GM21717 (cell line): ENCODE data around the gene SNX14.
"Not testable (repeated sequence)": the region's sequence is repeated elsewhere in the genome, so short reads cannot be mapped to it uniquely, and the experiment has no call there.

Experiments
- ATAC-seq: cut with Tn5 transposase; IDR thresholded peaks from one replicate; pipeline ENCODE4 v1.9.1; 2021; ENCODE audit warnings: mild to moderate bottlenecking, moderate library complexity; ENCODE audit not compliant: unreplicated experiment

SNX14 gene

DNA sequence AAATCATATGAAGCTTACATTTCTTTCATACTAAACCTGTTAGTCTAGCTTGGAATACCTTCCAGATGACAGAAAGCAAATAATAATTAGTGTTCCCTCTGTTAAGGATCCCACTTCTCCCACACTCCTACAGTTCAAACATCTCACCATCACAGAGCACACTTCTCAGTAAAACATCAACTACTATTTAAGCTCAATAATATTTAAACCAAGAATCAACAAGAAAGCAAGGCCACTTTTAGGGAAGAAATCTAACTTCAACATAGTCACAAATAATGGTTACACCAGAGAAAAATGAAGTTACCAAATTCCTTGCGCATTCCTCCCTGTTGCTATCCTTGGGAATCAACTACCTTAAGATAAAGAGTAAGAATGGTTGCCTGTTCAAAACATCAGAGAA lies 1.6 kb downstream of the SNX14 start:
- ATAC-seq, result no peak

DNA sequence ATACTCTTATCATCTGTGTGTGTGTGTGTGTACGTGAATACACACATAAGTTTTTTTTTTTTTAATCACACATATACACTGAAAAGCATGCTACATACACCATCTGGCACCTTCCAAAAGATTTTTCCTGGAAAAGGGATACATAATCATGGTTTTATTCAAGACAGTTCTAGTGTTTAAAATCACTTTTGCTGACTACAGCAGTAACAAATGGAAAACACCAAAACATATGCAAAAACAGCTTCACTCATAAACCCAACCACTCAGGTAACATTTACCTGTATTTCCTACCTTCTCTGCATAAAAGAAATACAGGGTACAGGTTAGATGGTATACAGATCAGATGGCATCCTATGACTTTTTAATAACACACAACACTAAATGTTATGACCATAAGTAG lies 2.5 kb downstream of the SNX14 start:
- no peak for ATAC-seq

DNA sequence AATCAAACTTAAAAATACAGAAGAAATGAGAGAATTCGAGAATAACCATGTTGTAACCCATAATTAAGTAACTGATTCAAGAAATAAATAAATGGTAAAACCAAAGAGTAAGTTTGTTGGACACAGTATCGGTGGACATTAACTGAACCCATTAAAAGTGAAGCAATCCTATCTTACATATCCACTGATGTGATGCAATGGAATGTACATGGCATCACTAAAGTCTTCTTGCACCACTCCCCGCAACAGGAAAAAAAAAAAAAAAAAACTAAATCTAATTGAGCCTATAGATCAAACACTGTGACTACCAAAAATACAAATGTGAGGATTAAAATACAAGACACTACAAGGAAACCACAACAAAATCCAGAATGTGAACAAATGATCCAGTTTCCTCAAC lies 7.9 kb downstream of the SNX14 start:
- no peak for ATAC-seq

DNA sequence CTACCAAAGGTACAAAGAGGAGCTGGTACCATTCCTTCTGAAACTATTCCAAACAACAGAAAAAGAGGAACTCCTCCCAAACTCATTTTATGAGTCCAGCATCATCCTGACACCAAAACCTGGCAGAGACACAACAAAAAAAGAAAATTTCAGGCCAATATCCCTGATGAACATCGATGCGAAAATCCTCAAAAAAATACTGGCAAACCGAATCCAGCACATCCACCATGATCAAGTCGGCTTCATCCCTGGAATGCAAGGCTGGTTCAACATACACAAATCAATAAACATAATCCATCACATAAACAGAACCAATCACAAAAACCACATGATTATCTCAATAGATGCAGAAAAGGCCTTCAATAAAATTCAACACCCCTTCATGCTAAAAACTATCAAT lies 10.8 kb downstream of the SNX14 start:
- not testable (repeated sequence) for ATAC-seq

DNA sequence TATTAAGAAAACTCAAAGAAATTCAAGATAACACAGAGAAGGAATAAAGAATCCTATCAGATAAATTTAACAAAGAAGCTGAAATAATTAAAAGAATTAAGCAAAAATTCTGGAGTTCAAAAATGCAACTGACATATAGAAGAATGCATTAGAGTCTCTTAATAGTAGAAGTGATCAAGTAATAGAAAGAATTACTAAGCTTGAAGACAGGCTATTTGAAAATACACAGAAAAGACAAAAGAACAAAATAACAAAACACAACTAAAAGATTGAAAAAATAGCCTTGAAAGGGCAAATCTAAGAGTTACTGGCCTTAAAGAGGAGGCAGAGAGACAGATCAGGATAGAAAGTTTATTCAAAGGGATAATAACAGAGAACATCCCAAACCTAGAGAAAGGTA lies 12.1 kb downstream of the SNX14 start:
- ATAC-seq, result no peak

DNA sequence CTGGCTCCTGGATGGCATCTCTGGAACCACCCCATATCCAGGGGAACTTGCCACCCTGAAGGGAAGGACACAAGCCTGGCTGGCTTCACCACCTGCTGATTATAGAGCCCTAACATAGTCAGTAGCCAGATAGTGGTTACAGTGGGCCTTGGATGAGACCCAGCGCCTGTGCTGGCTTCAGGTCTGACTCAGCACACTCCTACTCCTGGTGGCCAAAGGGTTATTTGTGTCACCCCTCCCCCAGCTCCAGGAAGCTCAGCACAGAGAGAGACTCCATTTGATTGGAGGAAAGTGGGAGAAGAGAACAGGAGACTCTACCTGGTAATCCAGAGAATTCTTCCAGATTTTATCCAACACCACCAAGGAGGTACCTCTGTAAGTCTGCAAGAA lies 12.8 kb downstream of the SNX14 start:
- peak; percentile 83 for ATAC-seq

DNA sequence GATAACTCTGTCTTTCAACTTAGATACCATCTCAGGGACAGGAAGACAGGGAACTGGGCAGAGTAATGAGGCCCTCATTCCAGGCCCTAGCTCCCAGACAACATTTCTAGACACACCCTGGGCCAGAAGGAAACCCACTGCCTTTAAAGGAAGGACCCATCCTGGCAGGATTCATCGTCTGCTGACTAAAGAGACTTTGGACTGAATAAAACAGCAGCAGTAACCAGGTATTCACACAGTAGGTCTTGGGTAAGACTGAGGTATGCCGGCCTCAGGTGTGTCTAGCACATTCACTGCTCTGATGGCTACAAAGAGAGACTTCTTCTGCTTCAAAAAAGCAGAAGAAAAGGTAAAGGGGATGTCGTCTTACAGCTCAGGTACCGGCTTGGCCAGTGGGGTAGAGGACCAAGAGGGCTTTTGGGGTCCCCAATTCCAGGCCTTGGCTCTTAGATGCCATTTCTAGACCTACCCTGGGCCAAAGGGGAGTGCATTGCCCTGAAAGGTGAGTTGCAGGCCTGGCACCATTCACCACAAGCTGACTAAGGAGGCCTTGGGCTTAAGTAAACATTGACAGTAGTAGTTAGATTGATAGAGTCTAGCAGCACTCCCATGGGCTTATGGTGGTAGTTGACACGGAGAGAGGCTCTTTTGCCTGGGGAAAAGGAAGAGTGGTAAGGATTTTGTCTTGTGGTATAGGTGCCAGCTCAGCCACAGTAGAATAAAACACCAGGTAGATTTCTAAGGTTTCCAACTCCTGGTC lies 13.4 kb downstream of the SNX14 start:
- ATAC-seq, result peak; percentile 24

DNA sequence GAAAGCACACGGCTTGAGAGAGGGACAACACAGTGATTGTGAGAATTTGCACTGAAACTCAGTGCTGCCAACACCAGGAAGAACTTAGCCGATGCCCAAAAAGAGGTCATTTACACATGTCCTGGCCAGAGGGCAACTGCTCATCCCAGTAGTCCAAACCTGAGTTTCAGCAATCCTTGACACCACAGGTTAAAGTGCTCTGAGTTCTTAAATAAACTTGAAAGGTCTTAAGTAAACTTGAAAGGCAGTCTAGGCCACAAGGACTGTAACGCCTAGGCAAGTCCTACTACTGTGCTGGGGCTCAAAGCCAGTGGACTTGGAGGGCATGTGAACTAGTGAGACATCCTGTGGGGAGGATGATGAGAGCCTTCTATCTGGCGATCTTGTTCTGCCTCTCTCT lies 14.1 kb downstream of the SNX14 start:
- no peak for ATAC-seq

DNA sequence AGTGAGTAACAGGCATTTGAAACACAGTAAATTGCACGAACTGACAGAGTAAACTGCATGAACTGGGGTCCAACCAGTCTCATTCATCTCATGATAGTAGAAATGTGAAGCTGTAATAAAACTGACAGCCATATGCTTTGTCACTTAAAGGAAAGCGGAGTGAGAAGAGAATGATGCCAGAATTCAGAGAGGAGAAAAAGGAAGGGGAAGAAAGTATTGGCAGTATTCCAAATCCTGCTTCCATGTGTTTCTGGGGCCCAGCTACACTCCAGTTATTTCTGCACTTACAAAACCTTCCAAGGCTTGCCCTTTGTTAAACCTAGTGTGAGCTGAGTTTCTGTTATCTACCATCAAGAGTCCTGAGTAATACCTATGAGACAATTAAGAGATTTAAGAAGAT lies 17.2 kb downstream of the SNX14 start:
- no peak for ATAC-seq

DNA sequence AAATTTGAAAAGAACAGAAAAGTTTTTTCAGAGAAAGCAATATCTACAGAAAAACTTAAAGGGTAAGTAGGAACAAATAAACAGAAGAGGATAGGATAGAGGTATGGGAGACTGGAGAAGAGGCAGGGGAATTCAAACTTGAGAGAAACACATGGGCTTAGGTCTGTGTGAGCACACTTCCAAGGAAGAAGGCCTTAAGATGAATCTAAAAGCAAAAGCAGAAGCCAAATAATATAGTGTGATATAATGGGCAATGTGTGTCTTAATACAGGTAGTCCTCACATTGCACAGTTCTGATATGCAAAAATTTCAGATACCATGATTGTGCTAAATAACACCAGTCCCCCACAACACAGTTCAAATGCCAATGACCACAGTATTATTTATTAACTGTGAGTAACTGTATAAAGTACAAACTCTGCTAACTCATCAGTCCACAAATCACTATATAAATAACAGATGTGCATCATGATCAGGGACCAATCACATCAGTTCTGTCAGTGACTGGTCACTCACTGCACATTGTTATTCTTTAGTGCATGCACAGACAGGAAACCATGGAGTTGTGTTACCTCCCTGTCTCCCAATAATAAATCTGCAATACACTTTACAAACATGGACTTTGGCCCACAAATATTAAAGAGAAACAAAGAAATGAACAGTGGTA lies 18.6 kb downstream of the SNX14 start:
- no peak for ATAC-seq

DNA sequence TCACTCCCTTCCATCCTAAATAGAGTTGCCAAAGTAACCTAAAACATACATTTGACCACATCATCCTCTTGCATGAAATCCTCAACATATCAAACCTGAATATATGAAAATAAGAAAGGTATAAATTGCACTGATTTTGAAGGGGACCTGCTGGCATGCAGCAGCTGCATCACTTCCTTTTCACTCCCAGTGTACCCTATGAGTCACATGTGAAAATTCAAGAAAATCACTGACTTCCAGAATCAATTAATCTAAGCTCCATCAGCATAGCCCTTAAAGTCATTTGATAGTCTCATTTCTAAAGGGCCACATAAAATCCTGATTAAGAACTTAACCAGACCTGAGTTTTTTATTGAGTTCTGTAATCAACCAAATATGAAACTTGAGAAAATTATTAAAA lies 24.3 kb downstream of the SNX14 start:
- no peak for ATAC-seq

DNA sequence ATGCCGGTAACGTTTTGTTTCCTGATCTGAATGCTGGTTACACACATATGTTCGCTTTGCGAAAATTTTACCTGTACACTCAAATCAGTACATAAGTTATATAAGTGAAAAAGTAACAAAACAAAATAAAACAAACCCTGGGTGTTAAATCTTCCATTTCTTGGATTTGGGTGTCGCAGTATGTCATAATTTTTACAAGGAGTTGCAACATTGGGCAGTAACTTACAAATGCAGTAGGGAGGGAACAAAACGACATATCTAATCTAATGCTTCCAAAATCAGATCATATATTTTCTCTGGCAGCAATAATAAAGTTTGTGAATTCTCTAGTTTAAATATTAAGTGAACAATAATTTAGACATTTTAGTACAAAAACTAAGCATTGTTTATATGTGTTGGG lies 25.2 kb downstream of the SNX14 start:
- ATAC-seq, result no peak

DNA sequence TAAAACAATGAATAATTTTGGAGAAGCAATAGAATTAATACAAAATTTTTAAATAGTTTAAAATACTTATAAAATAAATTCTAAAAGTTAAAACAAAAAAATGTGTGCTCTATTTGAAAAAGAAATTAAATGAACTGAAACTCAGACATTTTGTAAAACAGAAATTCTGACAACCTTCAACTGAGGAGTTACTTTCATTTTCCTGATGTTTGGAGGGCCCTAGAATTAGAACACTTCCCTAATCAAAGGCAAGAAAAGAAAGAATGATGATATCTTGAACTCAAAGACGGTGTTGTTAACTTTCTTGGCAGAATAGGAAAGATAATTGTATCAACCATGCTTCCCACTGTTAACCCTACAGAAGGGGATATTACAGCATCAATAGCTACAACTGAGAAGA lies 27.9 kb downstream of the SNX14 start:
- no peak for ATAC-seq

DNA sequence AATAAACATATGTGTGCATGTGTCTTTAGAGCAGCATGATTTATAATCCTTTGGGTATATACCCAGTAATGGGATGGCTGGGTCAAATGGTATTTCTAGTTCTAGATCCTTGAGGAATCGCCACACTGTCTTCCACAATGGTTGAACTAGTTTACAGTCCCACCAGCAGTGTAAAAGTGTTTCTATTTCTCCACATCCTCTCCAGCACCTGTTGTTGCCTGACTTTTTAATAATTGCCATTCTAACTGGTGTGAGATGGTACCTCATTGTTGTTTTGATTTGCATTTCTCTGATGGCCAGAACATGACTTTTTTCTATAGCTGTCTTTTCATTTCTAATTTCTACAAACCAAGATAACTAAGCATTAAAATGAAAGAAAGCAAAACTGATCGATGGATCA lies 29.4 kb downstream of the SNX14 start:
- not testable (repeated sequence) for ATAC-seq

DNA sequence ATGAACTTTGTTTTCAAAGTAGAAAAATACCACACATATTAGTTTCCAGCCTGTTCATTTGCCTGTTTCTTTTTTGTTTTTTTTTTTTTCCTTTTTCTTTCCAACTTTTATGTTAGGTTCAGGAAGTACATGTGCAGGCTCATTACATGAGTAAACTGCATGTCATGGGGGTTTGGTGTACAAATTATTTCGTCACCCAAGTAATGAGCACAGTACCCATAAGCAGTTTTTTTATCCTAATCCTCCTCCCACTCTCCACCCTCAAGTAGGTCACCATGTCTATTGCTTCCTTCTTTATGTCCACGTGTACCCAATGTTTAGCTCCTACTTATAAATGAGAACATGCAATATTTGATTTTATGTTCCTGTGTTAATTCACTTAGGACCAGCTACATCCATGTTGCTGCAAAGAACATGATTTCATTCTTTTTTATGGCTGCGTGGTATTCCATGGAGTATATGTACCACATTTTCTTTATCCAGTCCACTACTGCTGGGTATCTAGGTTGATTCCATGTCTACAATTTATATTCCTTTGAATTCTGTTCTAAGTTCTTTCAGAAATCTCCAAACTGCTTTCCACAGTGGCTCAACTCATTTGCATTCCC lies 31.8 kb downstream of the SNX14 start:
- ATAC-seq, result no peak

DNA sequence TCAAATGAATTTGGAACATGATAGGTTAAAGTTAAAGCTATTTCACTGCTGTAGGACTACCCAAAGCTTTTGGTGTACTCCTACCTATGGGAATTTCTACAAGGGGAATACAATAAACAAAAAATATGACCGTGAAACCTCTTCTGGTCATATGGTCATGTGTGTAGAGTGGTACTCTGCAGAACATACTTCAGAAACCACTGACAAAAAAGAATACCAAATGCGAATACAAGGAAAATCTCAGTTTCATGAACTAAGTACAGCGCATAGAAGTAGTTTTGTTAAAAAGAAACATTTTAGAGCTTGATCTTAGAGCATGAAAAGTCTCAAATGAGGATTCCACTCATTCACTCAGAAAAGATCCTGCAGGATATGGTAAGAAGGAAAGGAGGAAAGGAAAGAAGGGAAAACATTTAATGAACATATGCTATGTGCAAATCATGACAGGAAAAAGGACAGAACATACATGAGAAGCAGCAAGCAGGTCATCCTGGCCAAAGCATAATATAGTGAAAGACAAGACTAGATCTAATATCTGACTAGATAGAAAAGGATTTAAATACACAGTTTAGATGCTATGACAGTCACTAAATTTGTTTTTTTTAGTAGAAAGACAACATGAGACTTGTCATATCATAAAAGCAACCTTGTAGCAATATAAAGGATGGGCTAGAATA lies 36.5 kb downstream of the SNX14 start:
- ATAC-seq, result no peak

DNA sequence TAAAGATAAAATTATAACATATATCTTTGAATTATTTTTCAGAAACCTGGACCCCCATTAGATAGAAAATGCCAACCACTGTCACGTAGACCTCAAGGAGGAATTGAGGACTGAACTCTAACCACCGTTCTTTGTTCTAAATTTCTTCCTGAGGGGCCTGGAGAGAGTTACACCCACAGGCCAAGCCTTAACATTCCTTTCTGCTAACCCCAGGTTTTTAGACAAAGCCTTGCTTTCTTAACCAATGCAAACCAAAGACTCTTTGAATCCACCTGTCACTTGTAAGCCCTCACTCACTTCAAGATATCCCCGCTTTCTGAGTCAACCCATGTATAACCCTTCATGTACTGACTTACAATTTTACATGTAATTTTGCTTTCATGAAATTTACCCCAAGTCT lies 41.0 kb downstream of the SNX14 start:
- ATAC-seq, result no peak

DNA sequence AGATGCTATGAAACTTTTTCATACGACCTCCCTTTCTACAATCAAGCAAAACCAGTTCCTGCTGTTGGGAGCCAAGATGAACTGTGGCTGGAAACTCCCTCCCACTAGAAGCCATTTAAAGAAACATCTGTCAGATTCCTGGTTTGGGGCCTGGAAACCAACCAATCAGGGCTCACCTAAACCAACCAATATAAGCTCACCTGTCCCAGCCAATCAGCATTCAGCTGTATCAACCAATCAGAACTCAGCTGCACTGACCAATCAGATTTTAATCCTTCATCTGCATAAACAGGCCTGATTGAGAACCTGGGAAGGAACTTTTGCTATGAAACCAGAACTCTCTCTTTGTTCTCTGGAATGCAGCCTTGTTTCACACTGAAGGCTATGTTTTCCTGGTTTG lies 42.4 kb downstream of the SNX14 start:
- no peak for ATAC-seq

DNA sequence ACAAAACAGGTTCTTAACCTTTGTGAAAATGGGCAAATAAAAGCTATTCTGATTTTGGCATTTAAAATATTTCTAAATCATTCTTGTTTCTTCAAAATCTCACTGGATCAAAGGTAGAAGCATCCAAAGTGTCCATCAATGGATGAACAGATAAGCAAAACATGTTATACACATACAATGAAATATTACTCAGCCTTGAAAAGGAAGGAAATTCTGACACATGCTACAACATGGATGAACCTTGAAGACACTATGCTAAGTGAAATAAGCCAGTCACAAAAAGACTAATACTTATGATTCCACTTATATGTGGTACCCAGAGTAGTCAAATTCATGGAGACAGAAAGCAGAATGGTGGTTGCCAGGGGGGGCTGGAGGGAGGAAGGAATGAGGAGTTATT lies 45.9 kb downstream of the SNX14 start:
- ATAC-seq, result no peak

DNA sequence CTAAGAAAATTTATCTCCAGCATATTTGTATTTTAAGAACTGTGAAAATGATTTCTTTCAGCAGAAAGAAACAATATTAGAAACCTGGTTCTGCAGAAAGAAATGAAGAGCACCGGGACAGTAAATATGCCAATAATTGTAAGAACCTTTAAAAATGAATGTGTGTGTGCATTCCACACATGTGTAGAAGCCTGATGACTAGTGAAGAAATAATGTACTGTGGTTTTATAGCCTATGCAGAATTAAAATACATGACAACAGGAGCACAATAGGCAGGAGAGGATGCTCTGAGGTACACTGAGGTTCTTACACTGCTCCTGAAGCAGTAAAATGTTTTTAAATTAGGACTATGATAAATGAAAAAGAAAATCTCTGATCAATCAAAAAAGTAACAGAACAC lies 48.9 kb downstream of the SNX14 start:
- ATAC-seq, result no peak

DNA sequence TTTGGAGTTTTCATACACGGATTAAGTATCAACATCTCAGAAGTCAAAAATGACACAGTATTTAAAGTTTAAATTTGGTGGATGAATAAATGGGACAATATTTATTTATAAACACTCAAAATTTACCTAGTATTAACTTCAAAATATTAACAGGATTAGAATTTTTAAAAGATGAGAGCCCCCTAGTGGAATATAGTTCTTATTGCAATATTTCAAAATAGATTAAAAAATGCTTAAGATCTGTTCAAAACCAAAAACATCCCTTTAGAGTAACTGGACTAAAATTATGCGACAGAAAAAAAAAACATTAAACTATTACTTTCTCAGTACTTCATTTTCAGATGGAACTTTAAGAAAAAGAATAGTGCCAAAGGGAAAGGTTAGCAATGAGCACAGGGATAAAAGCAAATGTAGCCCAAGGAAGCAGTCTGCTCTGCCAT lies 56.6 kb downstream of the SNX14 start:
- no peak for ATAC-seq

DNA sequence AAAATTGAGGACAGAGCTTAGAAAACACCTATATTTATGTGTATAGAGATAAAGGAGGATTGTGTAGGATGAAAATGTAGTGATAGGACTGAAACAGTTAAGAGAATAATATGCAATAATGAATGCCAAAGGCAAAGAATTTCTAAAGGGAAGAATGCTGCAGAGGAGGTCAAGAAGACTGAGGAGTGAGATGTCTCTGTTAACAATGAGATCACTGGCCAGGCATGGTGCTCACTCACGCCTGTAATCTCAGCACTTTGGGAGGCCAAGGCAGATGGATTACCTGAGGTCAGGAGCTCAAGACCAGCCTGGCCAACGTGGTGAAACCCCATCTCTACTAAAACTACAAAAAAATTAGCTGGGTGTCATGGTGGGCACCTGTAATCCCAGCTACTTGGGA lies 69.4 kb downstream of the SNX14 start:
- ATAC-seq, result not testable (repeated sequence)
